NT2/D1 (cell line): ENCODE results near the gene PYGO2.

ENCODE experiments used
- SUZ12 ChIP-seq: IDR thresholded peaks from 2 replicates; pipeline ENCODE4 v1.6.1; 2011; ENCODE audit not compliant: insufficient read length, insufficient read depth; ENCODE audit errors: extremely low read depth
- ZNF274 ChIP-seq: IDR thresholded peaks from 2 replicates; pipeline ENCODE4 v1.6.1; 2011; ENCODE audit warnings: mild to moderate bottlenecking, low read depth, low read length

GRCh38 chr1:154908937-154909336 is 52.6 kb downstream of the PYGO2 start:
- no peak for TF ChIP-seq ZNF274
- TF ChIP-seq SUZ12, result no peak
